Activated CD4-positive, alpha-beta T cell treated with anti-CD3 and anti-CD28 coated beads for 1 hour (primary cell): Measurements from ENCODE around the gene ATG3.
A peak's percentile ranks its signal among the peaks of the same experiment; 100 is the strongest.
"Not testable (repeated sequence)": the region's sequence is repeated elsewhere in the genome, so short reads cannot be mapped to it uniquely, and the experiment has no call there.

Experiments
- DNase-seq: peaks from one replicate; pipeline ENCODE4 v3.0.0-alpha.2; 2020

Gene ATG3

DNA sequence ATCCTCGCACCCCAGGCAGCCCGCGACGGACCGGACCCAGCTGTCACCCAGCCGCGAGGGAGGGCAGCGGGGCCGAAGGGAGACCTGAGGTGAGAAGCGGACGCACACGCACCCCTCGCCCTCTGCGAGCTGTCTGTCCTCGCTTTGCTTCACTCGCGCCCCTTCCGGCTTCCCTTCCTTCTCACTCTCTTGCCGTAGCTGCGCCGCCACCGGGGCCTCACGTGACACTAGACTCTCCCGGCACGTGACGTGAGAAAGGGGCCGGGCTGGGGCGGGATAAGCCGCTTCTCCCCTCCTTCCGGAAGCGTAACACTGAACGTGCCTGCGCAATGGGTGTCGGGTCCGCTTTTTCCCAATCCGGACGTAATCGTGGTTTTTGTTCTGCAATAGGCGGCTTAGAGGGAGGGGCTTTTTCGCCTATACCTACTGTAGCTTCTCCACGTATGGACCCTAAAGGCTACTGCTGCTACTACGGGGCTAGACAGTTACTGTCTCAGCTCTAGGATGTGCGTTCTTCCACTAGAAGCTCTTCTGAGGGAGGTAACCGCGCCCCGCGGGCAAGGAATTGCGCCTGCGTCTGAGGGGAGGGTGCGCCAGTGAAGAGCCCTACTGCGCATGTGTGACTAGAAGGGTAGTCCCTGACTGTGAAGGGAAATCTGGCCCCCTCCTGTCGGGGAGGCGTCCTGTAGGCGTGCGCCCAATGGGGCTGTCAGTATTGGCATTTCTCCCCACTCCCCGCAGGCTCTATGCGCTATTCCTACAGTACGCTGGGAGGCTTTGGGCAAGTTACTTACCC is at the start of gene ATG3, which contains the start of gene SLC35A5:
ATG3 (minus strand) TSS at position 229 of the 796 bp plus-strand sequence. CDS start 434 bp downstream, outside the sequence.
SLC35A5 (plus strand) TSS at position 312 of the 796 bp plus-strand sequence. CDS start 1,359 bp downstream, outside the sequence.
- DNase-seq, result peak; percentile 98

DNA sequence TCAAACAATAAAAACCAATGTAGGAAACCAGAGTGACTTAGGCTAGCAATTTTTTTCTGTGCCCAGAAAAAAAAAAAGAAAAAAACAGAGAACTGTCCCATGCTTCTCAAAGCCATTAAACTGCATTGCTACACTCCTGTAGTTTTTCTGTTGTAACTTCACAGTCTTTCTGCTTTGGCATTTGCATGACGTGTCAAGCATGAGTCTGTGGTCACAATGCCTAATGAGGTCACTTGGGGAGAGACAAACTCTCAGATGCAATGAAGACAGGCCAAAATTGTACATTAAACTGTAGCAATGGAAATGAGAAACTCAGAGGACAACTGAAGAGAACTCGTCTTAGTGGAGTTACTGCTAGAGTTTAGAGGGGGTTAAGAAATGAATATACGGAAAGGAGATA is 48.4 kb upstream of the ATG3 start:
- DNase-seq, result no peak

DNA sequence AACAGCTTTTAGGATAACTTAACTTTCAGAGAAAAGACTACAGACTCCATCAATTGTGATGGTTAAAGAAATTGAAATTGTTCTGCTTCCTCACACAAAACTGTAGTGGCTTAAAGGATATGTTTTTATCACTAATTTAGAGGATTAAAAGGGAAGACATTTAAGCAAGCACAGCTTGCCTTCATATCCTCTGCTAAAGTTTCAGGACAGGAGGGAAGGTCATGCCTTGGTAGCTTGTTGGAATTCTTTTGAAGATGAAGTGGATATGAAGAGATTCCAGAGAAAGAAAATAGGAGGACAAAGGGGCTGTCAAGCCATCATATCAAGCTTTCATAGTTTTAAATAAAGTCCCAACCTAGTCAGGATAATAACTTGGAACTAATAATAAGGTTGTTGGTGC is 46.1 kb upstream of the ATG3 start:
- no peak for DNase-seq

DNA sequence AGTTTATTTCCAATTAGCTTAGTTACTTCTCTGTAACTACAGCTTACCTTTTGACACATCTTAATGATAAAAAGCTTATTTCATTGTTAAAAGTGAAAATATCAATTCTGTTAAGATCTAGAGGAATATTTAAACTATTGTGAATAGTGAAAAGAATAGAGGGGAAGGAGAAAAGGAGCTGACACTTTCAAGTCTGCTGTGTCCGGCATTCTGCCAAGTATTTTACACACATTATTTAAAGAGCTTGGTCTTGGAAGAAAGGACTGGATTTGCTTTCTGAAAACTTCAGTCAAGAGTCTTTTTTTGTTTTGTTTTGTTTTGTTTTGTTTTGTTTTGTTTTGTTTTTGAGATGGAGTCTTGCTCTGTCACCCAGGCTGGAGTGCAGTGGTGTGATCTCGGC is 44.3 kb upstream of the ATG3 start:
- DNase-seq, result no peak

DNA sequence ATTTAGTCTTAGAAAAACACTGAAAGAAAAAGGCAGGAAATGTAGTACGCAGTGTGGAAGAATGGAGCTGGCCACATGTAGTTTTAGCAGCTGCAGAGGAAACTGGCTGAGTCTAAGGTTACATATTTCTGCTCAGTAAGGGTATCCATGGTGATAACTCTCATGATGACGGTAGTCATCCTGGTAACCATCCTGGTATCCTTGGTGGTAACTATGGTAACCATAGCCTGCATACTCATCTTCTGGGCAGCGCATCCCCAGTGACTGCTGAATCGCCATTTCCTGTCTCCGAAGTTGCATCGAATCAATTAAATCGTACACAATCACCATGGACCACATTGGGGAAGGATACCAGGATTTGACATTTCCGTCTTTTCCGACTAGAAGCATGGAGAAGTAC is 43.5 kb upstream of the ATG3 start:
- no peak for DNase-seq

DNA sequence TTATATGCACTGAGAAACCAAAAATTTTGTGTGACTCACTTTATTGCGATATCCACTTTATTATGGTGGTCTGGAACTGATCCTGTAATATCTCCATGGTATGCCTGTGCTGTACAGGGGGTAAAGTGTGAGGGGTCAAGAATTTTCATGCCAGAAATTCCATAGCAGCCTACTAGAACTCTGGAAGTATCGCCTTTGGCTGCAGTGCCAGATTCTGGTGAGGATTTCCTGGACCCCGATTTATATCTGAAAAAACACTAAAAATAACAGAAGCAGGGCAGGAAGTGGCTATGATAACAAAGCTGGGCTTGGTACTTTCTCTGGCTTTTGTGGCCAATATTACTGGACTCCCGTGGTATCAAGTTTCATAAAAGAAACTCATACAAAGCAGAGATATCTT is 42.8 kb upstream of the ATG3 start:
- no peak for DNase-seq

DNA sequence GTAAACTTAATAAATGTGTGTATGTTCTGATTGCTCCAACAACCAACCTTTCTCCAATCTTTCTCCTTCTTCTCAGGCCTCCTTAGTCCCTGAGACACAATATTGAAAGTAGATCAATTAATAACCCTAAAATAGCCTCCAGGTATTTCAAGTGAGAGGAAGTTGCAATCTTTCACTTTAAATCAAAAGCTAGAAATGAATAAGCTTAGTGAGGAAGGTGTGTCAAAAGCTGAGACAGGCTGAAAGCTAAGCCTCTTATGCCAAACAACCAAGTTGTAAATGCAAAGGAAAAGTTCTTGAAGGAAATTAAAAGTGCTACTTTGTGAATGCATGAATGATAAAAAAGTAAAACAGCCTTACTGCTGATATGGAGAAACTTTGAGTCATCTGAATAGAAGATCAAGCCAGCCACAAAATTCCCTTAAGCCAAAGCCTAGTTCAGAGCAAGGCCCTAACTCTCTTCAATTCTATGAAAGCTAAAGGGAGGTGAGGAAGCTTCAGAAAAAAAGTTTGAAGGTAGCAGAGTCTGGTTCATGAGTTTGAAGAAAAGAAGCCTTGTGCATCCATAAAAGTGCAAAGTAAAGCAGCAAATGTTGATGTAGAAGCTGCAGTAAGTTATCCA is 40.6 kb upstream of the ATG3 start:
- no peak for DNase-seq

DNA sequence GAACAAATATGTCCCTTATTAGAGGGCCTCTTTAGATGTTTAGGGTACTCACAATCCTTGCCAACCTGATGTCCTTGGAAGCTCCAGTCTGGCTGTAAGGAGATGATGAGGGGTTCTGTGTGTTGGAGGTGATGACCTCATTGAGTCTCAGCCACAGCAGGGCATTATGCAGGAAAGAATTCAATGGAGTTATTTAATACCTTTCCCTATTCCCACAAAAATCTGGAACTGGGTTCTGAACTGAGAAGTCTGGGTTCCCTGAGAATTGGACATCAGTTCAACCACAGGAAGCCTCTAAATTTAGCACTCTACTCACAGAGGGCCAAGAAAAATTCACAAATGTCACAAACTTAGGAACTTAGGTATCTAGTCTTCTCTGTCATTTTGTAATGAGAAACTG is 37.0 kb upstream of the ATG3 start:
- no peak for DNase-seq

DNA sequence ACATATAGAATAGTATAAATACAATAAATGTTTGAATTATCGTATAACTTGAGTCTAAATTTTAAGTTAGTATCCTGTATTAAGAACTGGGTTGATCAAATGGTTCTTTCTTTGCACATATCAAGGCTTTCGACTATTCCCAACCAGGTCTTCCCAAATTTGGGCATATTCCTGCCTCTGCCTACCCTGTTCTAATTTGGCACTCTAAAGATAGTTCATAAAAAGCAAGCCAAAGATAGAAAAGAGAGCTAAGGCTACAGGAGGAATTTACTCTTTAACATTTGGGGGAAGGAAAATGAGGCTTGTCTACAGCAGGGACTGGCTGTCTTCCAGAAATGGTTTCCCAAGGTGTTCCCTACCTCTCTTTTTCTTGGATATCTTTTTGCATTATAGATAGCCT is 36.2 kb upstream of the ATG3 start:
- DNase-seq, result no peak

DNA sequence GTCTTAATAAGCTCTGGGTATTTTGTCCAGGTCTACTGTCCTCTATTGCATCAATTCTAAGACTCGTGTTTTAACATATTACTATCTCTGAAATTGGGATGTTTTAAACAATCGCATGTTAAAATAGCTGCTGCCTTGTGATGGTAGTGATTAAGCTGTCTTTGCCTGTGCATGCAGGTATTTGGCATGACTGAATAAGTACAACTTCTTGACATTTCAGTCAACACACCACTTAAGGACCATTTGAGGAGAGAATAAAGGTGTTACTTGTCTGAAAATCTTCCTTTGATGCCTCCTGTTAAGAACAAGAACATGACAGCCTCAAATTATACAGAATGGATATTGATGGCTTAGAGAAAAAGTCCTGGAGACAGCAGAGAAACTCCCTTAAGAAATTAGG is 33.1 kb upstream of the ATG3 start:
- DNase-seq, result no peak

DNA sequence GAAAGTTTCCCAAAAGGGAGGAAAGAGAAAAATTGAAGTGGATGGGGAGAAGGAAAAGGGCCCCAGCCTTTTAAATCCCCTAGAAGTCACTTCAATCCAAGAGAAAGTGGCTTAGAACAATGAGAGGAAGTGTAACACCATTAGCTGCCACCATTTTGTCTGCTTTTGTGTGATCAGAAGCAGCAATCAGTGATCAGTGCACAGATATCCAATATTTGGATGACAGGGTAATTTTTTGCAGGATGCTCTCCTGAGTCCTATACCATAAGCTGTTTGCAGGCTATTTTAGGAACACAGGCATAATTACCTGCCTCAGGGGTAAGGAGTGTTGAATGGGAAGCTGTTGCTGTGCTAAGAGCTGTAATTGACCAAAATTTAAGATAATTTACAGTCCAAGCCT is 31.5 kb upstream of the ATG3 start:
- no peak for DNase-seq

DNA sequence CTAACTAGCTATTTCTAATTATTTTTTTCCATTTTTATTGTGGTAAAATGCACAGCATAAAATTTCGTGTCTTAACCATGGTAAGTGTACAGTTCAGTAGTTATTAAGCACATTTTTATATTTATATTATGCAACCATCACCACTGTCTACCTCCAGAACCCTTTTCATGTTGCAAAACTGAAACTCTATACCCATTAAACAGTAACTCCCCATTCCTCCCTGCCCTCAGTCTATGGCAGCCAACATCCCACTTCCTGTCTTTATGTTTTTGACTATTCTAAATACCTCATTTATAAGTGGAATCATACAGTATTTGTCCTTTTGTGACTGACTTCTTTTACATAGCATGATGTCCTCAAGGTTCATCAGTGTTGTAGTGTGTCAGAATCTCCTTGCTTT is 25.6 kb upstream of the ATG3 start:
- DNase-seq, result no peak

DNA sequence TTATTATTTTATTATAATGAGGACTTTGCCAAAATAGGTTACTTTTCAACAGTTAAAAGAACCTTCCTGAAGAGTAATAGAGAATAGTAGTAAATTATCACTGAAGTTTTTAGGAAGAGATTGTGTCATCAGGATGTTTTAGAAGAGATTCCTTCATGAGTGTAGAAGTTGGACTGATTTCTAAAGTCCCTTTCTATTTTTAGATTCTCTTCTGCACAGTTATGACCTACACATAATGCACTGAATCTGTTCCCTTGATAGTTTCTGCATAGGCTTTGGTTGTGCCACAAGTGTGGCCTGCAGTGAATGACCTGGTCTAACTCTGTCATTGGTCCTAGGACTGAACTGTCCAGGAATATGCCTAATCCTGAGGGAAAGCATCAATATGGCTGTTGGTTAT is 24.0 kb upstream of the ATG3 start:
- no peak for DNase-seq

DNA sequence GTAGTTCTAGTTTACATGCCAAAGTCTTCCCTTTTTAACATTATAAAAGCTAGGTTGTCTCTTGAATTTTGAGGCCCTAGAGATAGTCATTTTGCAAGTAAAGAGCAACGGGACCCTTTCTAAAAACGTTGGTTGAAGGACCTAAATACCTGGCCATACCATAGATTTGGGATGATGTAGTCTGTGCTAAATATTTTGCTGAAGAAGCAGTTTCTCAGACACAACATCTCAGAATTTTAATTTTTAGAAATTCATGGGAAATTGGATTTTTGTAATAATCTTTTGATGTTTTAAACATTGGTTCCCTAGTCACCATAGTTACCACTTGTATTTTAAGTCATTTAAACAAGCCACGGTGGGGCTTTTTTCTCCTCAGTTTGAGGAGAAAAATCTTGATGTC is 21.3 kb upstream of the ATG3 start:
- no peak for DNase-seq

DNA sequence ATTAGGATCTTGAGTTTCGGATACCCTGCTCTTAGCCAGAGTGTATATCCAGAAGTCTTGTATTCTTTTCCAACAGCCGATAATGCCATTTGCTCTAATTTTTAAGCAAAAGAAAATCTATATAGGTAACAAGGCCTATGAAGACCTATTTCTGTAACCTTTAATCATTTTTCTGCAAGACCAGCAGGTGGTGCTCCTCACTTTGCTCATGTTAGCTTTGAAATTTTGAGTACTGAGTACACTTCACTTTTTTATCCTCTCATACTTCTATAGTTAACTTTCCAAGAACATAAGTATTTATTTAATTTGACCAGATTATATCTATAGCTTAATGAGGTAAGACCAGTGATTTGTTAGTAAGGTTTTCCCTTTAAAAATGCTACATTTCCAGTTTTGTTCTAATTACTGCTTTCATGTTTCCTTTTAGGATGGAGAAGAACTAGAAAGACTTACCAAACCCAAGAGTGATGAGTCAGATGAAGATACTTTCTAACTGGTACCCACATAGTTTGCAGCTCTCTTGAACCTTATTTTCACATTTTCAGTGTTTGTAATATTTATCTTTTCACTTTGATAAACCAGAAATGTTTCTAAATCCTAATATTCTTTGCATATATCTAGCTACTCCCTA is 20.6 kb upstream of the ATG3 start:
- DNase-seq, result no peak

DNA sequence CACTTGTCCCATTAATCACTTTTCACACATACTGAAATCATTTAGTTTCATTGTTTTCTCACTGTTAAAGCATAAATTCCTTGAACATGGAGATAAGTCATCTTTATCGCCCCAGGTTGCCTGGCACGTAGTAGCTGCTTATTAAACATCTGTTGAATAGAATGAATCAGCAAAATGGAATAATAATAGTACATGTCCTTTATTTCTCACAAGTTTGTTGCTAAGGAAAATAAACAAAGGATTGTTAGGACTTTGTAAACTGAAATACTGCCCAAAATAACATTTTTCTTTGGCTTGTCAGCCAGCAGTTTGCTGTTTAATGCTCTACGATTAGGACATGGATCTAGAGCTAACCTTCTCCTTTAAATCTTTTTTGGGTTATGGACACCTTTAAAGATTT is 17.9 kb upstream of the ATG3 start:
- DNase-seq, result no peak

DNA sequence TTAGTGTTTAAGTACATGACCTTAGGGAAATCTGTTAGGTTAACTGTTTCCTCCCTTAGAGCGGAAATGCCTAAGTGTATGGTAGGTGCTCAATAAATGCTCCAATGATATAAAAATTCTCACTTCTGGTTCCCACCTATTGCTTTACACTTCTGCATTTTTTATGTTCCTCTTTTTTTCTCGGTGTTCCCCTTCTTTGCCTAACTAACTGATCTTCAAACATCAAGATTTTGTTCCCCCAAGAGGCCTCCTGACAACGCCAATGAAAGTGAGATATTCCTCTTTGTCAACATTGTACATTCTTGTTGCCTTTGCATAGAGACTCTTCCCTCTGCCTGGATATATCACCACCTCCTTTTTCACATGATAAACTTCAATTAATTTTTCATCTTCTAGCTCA is 17.5 kb upstream of the ATG3 start:
- DNase-seq, result no peak

DNA sequence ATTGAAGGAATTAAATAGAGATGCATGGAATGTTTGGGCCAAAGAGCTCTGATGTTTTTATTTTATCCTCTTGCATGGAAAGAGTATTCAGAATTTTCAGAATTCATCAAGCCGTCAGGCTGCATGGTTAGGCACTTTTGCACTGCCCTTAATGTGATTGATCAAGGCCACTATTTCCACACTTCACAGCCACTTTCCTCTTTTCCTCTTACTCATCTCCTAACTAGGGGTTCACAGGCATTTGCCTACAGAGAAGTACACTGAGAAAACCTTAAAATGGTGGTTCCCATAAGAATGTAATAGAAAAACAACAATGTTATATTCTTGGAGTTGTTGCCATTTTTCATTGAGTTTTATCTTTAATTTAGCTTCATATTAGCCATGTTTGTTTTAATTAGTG is 10.9 kb upstream of the ATG3 start:
- no peak for DNase-seq

DNA sequence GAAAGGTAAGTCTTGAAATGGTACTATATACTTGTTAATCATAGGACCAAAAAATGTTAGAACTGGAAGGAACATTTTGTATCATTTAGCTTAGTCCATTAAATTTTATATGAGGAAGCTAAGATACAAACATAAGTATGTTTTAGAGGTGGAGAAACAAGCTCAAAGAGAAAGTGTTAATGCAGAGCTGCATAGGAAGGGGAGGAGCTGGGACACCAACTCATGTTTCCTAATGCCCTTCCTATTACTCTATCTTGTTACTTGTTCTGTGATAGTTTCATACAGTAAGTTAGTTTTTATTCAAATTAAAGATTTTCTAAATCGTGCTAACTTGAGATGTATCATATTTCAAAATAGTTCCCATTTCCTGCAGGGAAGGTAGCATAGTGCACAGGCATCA is 7.5 kb upstream of the ATG3 start:
- DNase-seq, result no peak

DNA sequence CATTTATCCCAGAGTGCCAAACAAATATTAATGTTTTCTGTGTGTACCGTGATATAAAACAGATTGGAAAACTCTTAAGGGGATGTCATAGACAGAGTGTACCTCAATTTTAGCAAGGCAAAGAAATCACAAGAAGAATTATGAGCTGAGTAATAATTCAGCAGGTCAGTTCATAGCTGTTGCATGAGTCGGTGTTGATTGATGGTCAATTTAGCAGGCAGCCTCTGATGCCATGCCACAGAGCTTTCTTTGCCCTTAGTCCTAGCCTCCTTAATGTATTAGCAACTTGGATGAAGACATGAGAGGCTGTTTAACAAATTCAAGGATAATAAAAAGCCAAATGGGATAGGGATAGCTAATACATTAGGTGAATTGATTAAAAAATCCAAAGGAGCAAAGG is 6.9 kb upstream of the ATG3 start:
- no peak for DNase-seq

DNA sequence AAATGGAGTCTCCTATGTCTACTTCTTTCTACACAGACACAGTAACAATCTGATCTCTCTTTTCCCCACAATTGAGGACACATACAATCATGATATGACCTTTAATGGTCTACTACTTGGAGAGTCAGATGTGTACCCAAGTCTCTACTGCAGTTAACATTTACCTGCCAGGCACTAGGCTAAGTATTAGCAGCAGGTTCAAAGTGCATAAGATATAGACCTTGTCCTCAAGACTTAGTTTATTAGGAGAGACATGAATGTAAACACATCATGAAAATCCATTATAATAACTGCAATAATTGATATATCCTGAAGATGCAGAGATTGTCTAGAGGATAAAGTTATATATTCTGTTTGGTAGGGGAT is 3.2 kb upstream of the ATG3 start:
- no peak for DNase-seq

DNA sequence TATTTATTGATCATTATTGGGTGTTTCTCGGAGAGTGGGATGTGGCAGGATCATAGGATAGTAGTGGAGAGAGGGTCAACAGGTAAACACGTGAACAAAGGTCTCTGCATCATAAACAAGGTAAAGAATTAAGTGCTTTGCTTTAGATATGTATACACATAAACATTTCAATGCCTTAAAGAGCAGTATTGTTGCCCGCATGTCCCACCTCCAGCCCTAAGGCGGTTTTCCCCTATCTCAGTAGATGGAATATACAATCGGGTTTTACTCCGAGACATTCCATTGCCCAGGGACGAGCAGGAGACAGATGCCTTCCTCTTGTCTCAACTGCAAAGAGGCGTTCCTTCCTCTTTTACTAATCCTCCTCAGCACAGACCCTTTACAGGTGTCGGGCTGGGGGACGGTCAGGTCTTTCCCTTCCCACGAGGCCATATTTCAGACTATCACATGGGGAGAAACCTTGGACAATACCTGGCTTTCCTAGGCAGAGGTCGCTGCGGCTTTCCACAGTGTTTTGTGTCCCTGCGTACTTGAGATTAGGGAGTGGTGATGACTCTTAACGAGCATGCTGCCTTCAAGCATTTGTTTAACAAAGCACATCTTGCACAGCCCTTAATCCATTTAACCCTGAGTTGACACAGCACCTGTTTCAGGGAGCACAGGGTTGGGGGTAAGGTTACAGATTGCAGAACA is 2.6 kb upstream of the ATG3 start:
- DNase-seq, result not testable (repeated sequence)

DNA sequence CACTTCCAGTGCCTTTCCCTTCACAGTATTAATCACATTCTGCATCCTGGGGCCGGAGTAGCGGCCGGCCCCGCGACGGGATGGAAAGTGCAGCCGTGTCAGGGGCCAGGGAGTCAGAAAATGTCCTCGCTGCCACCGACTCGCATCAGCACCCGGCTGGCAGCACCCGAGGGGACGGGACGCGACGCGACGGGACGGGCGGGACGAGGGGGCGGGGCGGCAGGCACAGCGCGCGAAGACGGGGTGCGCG is 353 bp downstream of the ATG3 start:
- DNase-seq, result no peak
